ENCODE data around the gene HELQ.

DNA sequence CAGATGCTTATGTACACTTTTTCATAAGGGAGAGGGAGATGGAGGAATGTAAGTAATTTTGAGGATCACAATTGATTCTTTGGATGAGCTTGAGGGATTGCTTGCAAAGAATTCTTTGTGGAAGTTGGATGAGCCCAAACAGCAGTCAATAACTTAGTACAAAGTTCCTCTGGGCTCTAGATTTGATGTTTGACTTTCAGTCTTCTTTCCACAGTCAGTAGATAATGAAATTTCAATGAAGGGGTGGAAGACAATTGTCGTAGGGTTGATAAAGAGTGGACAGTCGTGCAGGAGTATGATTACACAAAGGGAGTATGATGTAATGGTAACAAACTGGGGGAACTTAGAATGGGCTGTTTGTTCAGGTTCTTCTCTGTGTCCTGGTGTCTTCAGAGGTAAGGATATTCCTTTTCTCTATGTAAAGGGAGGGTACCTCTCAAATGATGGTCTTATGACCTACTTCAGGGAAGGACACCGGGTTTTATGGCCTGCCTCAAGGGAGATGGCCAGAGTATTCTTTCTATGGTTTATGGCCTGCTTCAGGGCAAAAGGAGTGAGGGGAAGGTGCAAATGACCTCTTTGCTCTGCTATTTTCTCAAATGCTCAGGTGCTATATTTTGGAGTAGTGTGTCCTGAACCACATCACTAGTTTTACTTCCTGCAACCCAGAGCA lies 31.0 kb upstream of the HELQ start:
- TF ChIP-seq EZH2 (IDR thresholded peaks at IDR 0.05; ENCODE audit: borderline replicate concordance, insufficient read depth, low read depth, low read length, poor library complexity, severe bottlenecking), result no peak
- no peak for TF ChIP-seq CTCF (IDR thresholded peaks at IDR 0.05)
